NCI-H128 (cell line): Measurements from ENCODE around the gene PAWR.
"Not testable (repeated sequence)": the region's sequence is repeated elsewhere in the genome, so short reads cannot be mapped to it uniquely, and the experiment has no call there.

Experiments
- DNase-seq: peaks from one replicate; lab custom pipeline; 2025; ENCODE audit not compliant: unreplicated experiment; lab: John Stamatoyannopoulos, UW

The PAWR gene

DNA sequence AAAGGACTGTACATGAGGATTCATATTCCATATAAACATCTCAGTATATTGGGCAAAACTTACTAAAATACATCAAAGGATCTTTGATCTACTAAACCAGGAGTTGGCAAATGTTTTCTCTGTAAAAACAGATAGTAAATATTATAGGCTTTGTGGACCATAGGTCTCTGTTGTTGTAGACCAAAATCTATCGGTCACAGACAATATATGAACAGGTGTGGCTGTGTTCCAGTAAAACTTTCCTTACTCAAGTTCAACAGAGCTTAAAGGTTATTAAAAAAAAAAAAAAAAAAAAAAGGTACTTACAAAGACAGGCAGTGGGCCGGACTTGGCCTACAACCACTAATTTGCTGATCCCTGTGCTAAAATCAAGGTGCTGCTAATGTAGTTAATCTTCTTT is 40.3 kb downstream of the PAWR start:
- DNase-seq, result no peak

DNA sequence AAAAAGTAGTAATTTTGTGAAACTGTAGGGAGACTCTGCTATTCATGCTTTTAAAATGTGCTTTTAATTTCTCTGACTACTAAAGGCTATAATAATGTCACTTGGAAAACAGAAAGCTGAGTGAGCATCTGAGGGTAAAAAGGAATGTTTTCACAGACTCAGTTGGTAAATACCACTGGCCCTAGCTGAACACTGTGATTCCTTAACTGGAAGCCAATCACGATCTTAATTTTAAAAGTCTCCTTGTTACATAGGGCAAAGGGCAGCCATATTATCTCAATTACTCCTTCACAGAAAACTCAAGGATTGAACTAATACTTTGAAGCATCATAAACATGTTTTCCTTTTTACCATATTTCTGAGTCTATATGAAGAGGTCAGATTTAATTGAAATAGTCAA is 41.9 kb downstream of the PAWR start:
- no peak for DNase-seq

DNA sequence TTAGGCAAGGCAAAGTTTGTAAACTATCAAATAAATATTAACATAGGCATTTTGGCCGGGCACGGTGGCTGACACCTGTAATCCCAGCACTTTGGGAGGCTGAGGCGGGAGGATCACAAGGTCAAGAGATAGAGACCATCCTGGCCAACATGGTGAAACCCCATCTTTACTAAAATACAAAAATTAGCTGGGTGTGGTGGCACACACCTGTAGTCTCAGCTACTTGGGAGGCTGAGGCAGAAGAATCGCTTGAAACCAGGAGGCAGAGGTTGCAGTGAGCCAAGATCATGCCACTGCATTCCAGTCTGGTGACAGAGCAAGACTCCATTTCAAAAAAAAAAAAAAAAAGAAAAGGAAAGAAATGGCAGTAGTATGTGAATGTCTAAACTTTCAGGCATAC is 43.9 kb downstream of the PAWR start:
- not testable (repeated sequence) for DNase-seq

DNA sequence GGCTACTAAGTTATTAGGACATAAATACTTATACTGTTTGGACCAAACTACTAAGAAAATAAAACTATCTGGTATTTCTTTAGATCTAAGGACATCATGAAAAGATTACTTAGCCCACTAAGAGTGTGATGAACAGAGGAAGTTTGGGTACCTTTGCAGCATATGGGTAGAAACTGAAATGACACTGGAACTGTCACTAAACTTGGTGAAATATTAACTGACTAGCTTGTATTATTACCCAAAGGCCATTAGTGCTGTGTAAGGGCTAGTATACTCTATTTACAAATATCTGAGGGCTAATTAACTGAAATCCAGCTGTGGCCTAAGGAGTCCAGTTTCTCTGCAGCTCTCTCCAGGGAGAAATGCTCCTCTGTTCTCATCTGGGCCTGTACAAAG is 45.5 kb downstream of the PAWR start:
- no peak for DNase-seq

- no peak for DNase-seq
Measured at GRCh38 chr12:79644274-79645234, 46.2 kb downstream of the PAWR start.

DNA sequence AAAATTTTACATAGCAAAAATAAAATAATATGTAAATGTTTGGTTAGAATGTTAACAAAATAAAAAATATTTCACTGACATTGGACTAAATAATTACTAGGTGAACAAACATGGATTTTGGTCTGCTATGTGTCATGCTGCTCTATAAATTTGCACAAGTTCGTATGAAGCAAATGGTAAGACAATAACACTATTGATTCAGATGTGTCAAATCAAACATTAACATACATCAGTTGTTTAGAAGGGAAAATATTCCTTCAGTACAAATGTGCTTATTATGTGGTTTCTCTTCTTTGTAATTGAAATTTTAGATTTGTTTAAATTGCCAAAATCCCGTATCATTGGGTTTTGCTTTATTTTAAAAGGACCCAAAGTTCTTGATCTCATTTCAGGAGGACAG is 46.9 kb downstream of the PAWR start:
- DNase-seq, result no peak

DNA sequence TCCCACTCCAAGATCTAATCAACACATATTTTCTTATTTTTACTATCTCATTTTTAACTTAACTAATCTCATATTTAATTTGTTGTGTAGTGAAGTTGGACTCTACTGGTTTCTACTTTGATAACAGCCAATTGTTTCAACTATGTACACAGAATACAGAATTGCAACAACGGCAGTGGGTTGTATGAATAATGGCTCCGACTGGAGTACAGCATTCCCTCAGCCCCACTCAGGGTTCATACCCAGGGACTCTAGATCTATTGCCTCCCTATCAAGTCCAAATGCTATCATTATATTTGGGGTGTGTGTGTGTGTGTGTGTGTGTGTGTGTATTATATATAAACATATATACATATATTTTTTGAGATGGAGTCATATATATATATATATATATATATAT is 52.3 kb downstream of the PAWR start:
- DNase-seq, result no peak

DNA sequence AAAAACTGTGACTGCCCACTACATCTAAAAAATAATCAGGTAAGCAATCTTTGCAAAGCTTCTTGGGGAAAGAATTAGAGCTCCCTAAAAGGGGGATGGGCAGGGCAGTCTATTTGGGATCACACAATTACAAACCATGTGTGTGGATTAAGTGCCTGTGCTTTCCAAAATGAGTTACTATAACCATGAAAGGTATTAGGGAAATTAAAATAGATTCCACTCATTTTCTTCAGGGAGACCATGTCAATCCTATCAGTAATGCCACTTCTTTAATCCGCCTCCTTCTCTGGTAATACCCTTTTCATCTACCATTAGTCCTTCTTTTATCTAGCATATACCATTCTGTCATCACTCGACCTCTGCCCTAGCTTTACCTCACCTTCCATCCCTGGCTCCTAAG is 53.7 kb downstream of the PAWR start:
- DNase-seq, result no peak

- no peak for DNase-seq
Measured at GRCh38 chr12:79635676-79636075, 55.1 kb downstream of the PAWR start.

DNA sequence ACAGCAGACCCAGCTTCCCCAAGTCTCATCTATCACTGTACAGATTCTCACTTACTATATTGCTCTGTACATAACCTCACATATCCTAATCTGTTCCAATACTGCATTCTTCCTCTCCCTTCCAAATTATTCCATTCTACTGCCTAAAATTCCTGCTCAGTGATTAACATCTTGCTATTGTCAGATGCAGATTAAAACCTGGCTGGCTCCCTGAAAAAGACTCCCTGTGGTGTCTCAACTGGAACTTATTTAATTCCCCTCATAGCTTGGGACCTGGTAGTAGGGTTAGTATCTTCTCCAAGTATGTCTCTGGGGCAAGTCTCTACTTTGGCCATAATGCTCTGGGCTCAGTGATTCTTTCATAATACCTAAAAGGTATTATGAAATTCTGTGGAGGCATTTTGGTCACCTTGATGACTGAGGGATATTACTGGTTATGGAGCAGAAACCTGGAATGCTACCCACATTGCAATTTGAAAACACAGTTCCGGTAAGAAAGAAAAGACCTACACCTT is 55.8 kb downstream of the PAWR start:
- no peak for DNase-seq

DNA sequence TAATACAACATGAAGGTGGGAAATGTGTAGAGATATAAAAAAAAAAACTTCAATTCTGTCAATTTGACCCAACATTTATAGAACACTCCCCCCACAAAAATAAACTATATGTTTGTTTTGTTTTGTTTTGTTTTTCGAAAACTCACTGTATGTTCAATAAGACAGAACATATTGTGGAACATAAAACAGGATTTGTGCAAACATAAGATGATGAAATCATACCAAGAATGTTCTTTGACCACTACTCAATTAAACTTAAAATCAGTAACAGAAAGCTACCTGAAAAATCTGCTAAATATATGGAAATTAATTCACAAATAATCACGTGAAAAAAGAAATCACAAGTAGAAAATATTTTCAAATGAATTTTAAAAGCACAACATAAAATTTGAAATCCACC is 61.2 kb downstream of the PAWR start:
- no peak for DNase-seq

DNA sequence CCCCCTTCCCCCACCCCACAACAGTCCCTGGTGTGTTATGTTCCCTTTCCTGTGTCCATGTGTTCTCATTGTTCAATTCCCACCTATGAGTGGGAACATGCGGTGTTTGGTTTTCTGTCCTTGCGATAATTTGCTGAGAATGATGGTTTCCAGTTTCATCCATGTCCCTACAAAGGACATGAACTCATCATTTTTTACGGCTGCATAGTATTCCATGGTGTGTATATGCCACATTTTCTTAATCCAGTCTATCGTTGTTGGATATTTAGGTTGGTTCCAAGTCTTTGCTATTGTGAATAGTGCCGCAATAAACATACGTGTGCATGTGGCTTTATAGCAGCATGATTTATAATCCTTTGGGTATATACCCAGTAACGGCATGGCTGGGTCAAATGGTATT is 64.0 kb downstream of the PAWR start:
- DNase-seq, result not testable (repeated sequence)

DNA sequence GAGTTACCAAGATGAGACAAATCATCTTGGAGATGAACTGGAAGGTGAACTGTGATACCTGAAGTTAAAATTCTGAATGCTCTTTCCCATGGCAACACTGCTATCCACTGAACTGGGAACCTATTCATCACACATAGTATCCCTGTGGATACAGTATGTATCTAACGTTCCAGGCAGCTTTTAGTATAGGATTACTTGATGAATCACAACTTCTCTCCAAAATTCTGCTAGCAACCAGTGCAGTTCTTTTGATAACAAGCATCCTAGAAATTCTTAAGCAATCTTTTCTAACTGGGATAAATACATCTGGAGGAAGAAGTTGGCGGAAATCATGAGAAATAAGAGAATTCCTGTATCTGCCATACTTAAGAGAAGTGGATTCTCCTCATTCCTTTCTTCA is 66.4 kb downstream of the PAWR start:
- DNase-seq, result no peak

DNA sequence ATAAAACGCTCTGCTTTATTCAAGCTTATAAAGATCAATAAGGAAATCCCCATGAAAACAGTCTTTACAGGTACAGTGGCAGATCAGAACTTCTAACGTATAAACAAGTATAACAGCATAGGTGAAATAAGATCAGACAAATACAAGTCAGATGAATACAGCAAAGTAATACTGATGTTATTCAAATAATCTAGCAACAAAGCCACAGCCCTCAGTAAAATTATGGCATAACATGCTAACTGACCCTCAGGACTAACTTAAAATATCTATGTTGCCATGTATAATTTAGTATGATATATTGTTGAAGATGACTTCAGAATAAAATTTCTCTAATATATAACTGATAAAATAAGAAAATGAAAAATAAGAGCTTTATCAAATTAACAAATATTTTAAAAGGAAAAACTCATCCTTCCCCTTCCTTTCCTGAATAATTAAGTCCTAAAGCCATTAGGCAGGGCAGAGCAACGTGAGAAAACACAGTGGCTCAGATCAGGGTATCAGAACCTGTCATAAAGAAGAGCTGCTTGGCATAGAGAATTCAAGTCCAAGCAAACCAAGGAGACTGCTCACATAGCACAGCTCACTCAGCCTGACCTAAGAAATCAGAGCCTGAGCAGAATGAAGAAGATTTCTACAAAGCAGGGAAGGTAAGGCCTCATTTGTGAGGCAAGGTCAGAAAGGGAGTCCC is 70.7 kb downstream of the PAWR start:
- no peak for DNase-seq

GRCh38 chr12:79618848-79619404 is 71.8 kb downstream of the PAWR start:
- no peak for DNase-seq

DNA sequence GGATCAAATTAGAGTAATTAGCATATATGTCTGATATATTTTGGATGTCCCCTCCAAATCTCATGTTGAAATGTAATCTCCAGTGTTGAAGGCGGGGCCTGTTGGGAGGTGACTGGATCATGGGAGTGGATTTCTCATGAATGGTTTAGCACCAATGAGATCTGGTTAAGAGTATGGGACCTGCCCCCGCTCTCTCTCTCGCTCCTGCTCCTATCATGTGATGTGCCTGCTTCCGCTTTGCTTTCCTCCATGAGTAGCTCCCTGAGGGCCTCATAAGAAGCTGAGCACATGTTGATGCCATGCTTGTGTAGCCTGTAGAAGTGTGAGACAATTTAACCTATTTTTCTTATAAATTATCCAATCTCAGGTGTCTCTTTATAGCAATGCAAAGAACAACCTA is 73.1 kb downstream of the PAWR start:
- no peak for DNase-seq

- DNase-seq, result no peak
Measured at GRCh38 chr12:79615596-79616560, 74.9 kb downstream of the PAWR start.

- no peak for DNase-seq
Measured at GRCh38 chr12:79614730-79615129, 76.0 kb downstream of the PAWR start.

DNA sequence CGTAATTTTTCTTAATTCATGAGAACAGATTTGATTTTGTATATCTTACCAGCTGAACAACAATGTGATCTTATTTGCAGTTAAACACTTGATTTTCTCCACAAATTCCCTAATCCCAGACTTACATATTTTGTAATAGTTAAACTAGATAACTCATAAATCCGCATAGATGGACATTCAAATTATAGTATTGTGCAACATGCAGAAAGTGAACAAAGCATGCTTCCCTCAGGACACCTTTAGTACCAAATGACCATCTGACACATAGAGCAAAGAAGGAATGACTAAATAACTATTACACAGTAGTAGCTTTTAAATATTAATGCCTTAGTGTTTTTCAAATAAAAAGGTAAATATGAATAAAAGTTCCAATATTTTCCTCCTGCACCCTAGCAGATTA is 88.9 kb downstream of the PAWR start:
- DNase-seq, result no peak

DNA sequence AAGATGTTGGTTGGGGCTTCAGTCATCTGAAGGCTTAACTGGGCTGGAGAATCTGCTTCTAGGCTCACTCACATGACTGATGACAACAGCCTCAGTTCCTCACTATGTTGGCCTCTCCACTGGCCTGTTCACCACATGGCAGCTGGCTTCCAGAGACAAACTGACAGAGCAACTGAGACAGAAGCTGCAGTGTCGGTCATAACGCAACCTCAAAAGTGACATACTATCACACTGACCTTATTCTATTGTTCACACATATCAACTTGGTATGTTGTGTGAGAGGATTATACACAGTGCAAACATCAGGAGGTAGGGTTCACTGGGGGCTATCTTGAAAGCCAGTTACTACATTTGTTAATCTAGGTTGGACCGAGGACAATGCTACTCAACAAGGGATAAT is 92.9 kb downstream of the PAWR start:
- no peak for DNase-seq
